ENCODE measurements around the gene SACS. TPM values are rescaled to one million over a fixed set of nuclear protein-coding genes. Genes with fewer than 3 reads are reported as not detected.

Gene SACS
- total RNA-seq, 4 donors from 2014 or later = 7.1 to 9.3 (median 8.3) TPM

DNA sequence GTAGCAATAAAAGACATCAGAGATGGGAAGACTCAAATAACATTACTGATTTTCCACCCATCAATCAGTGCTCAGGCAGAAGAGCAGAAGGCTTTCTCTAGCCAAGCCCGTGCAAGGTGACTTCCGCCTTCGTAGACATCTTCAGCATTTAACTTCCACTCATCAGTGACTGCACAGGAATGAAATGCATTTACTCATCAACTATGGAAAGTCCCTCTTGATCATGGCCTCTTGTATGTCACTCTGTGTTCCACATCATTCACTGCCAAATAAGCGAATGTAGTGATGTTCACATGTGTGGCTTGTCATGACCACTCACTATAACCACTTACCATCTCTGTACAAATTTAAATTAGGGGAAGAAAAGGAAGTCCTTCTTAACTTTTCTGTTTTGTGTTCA lies 49.4 kb downstream of the SACS start:
- WGBS, 2 donors = 69 to 88% methylated on average over 4 of the region's 4 CpGs
- Histone ChIP-seq H3K27ac (no peak overlapping the region), H3K4me1 (no peaks in the 10 kb centered on the region), H3K27me3 (no peaks in the 10 kb centered on the region), H3K9me3 (no peaks in the 10 kb centered on the region), H3K4me3 (replicated peaks in 1 of 3) (no peak overlapping the region), H3K36me3 (no peaks in the 10 kb centered on the region)
- intact Hi-C loops (cut with DNase I) = no loop called here
- no peak for DNase-seq
- no peak for TF ChIP-seq POLR2A (IDR thresholded peaks at IDR 0.05)
- TF ChIP-seq, protein P1, sequence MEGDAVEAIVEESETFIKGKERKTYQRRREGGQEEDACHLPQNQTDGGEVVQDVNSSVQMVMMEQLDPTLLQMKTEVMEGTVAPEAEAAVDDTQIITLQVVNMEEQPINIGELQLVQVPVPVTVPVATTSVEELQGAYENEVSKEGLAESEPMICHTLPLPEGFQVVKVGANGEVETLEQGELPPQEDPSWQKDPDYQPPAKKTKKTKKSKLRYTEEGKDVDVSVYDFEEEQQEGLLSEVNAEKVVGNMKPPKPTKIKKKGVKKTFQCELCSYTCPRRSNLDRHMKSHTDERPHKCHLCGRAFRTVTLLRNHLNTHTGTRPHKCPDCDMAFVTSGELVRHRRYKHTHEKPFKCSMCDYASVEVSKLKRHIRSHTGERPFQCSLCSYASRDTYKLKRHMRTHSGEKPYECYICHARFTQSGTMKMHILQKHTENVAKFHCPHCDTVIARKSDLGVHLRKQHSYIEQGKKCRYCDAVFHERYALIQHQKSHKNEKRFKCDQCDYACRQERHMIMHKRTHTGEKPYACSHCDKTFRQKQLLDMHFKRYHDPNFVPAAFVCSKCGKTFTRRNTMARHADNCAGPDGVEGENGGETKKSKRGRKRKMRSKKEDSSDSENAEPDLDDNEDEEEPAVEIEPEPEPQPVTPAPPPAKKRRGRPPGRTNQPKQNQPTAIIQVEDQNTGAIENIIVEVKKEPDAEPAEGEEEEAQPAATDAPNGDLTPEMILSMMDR (IDR thresholded peaks at IDR 0.05) = no peak

DNA sequence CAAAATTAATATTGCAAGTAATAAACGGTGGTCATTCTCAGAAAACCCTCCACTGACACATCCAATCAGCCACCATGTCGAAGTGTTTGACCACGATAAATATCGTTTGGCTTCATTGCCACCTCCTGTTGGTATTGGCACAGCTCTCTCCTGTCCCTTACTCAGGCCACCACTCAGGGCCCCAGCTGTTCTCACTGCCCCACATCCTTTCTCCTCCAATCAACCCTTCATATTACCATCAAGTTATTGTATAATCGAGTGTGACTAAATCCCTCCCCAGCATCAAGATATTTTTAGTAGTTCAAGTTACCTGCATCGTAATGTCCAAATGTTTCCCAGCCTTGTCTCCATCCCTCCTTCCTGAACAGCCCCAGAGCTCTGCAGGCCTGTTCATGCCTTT lies 50.4 kb downstream of the SACS start:
- WGBS, 2 donors = 93 to 94% methylated on average over 6 of the region's 6 CpGs
- intact Hi-C loops (cut with DNase I) = no loop called here
- no peak for TF ChIP-seq POLR2A (IDR thresholded peaks at IDR 0.05)
- TF ChIP-seq, protein P1 (IDR thresholded peaks at IDR 0.05) = no peak

DNA sequence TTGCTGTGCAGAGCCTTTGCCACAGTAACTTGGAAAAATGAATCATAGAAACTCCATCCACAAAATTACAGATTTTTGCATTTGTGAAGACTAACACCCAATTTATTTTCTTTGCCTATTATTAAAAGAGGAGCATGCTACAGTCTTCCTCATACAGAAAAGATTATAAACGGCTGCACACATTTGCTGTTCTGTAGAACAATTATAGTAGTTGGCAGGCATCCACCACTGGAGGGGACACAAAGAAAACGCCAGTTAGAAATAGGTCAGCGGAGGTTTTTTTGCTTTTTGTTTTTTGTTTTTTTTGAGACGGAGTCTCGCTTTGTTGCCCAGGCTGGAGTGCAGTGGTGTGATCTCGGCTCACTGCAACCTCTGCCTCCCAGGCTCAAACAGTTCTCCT lies 51.6 kb downstream of the SACS start:
- TF ChIP-seq, protein P1 (IDR thresholded peaks at IDR 0.05) = no peak
- no peak for TF ChIP-seq POLR2A (IDR thresholded peaks at IDR 0.05)
- Histone ChIP-seq H3K4me1 (peaks cover 0 to 13% of the 10 kb centered on the region in 2 donors), H3K27me3 (no peaks in the 10 kb centered on the region), H3K4me3 (replicated peaks in 1 of 3) (no peak overlapping the region), H3K9me3 (no peaks in the 10 kb centered on the region), H3K27ac (no peak overlapping the region), H3K36me3 (no peaks in the 10 kb centered on the region)
- 11 to 15% methylated on average over 6 of the region's 6 CpGs for WGBS, 2 donors
- peak; percentile 35 to 48 for DNase-seq
- intact Hi-C loops (cut with DNase I) = no loop called here

More for the DNA sequence above, 50.4 kb downstream of the SACS start:
- H3K9me3 ChIP-seq = no peaks in the 10 kb centered on the region
- no peaks in the 10 kb centered on the region for H3K36me3 ChIP-seq
- H3K4me3 ChIP-seq (replicated peaks in 1 of 3) = no peak overlapping the region
- peaks cover 0 to 2% of the 10 kb centered on the region in 2 donors for H3K4me1 ChIP-seq
- H3K27me3 ChIP-seq = no peaks in the 10 kb centered on the region
- DNase-seq = no peak
- no peak overlapping the region for H3K27ac ChIP-seq

DNA sequence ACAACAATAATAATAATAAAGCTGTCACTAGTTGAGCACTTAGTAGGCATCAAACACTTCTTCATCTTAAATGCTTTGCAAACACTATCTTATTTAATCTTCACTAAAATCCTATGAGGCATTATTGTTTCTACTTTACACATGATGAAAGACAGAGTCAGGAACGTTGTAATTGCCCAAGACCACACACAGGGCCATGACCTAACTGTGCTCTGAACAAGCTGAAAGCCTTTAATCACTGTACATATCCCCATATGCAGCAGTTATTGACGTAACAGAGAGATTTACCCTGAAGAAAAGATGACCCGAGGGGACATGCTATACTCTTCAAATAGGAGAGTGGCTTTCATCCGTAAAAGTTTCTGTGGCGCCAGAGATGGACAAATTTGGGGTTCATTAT lies 53.0 kb downstream of the SACS start:
- no peak overlapping the region for H3K4me3 ChIP-seq (replicated peaks in 1 of 3)
- H3K4me1 ChIP-seq = peaks cover 4 to 13% of the 10 kb centered on the region in 2 donors
- no peak for DNase-seq
- H3K9me3 ChIP-seq = no peaks in the 10 kb centered on the region
- no peak for TF ChIP-seq POLR2A (IDR thresholded peaks at IDR 0.05)
- TF ChIP-seq, protein P1 (IDR thresholded peaks at IDR 0.05) = no peak
- H3K27me3 ChIP-seq = no peaks in the 10 kb centered on the region
- H3K36me3 ChIP-seq = no peaks in the 10 kb centered on the region
- intact Hi-C loops (cut with DNase I) = no loop called here
- WGBS, 2 donors = 87 to 91% methylated on average over 5 of the region's 5 CpGs
- no peak overlapping the region for H3K27ac ChIP-seq

DNA sequence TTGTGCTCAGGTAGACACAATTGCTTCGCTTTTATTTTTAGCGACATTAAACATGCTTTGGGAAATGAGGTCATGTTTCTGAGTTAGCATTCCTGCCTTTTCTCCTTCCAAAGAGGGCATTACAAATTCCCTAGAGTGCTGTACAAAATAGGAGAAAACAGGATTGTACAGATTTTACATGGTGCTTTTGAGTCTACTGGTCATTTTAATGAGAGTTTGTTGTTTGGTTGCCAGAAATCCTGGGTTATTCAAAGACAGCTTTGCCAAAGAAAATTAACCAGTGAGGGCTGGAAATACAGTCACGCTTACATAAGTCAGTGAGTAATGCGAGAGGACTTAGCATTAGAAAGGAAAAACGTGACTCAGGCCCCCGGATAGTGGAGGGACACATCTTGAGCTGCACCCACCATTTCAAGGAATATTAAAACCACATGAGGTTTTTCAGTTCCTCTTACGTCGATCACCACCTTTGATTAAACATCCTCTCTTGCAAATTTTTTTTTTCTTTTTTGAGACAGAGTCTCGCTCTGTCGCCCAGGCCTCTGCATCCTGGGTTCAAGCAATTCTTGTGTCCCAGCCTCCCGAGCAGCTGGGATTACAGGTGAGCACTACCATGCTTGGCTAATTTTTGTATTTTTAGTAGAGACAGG lies 55.4 kb downstream of the SACS start:
- Histone ChIP-seq H3K27ac (peak overlapping the region in 1 of 3 donors; percentile 7), H3K4me1 (peaks cover 4 to 13% of the 10 kb centered on the region in 2 donors), H3K36me3 (no peaks in the 10 kb centered on the region), H3K27me3 (no peaks in the 10 kb centered on the region), H3K4me3 (replicated peaks in 1 of 3) (no peak overlapping the region), H3K9me3 (no peaks in the 10 kb centered on the region)
- TF ChIP-seq POLR2A (IDR thresholded peaks at IDR 0.05) = no peak
- TF ChIP-seq, protein P1 (IDR thresholded peaks at IDR 0.05) = no peak
- peak in 1 of 2 donors; percentile 6 for DNase-seq
- intact Hi-C loops (cut with DNase I) = no loop called here
- WGBS, 2 donors = 43 to 45% methylated on average over 11 of the region's 11 CpGs
